ENCODE measurements around the gene DDB1.
A peak's percentile ranks its signal among the peaks of the same experiment; 100 is the strongest.

DDB1 gene

DNA sequence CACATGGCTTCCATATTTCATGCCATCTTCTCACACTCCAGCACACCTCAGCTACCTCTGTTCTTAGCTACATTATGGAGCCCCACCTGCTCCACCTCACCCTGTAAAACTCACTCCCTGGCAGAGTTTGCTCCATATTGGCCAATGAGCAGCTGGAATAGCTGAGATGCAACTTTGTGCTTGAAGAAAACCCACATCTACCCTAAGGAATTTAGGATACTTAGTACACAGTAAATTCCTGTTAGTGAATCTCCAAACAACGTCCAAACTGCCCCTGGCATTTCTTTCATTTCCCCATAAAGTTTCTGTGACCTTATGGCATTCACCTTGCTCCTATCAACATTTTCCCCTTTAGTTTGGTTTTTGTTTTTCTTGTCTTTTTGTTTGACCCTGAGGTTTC lies 35.6 kb downstream of the DDB1 start:
- no peak for DNase-seq (ENCODE audit: low read depth in 3 of 3)

- DNase-seq (ENCODE audit: low read depth in 3 of 3): no peak
These were observed 37.3 kb downstream of the DDB1 start for GRCh38 chr11:61295596-61295926.

- peak; percentile 39 to 75 (median 63) for DNase-seq (ENCODE audit: low read depth in 3 of 3)
These were observed 37.9 kb downstream of the DDB1 start, which contains the start of gene VWCE for GRCh38 chr11:61294717-61295595. TSS of gene VWCE (minus strand) at chr11:61295316. CDS start at chr11:61295037, 279 bp downstream.

DNA sequence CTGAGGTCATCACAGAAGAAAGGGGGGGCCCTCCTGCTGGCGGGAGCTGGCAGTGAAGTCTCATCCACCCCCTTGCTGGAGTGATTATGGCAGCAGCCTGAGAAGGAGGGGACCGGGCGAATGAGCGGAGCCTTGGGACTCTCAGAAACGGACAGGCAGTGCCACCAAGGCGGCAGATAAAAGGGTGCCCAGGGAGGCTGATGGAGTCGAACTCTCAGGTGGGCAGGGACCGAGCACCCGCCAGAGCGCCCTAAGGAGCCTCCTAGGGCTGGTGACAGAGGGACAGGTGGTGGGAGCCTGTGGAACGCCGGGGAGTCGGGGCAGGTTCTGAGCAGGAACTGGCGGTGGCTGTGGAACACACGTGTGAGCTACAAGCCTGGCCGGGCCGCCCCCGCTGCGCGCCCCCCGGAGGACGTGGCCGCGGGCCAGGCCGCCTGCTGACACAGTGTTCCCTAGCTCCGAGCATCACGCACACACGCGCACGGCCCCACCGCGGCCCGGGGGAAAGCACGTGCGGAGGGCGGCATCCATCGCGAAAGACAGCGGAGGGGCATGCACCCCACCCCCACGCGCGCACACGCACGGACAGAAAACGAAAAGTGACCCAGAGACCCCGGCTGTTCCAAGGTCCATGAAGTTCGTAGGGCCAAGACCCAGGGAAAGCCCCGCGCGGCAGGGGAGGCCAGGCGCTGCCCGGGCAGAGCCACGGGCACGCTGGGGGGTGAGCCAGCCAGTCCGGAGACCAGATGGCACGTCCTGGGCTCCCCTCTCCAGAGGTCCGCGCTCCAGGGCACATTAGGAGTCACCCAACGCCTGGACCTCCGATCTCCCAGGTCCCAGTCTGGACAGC lies 38.8 kb downstream of the DDB1 start:
- peak in 2 of 3 experiments; percentile 19 to 60 for DNase-seq (ENCODE audit: low read depth in 3 of 3)

DNA sequence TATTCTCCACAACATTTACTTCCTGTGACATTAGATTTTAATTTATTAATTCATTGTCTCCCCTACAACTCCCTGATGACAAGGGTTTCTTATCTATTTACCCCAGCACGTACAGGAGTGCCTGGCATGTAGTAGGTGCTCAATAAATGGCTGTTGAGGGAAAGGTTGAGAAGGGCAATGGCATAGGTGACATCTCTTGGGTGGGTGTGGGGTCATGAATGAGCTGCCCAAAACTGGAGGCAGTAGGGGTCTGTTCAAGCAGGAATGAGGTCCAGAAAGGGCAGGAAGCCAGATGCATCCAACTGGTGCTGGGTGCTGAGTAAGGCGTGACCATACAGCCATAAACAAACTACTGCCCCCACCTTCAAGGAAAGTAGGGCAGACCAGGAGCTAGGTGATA lies 40.5 kb downstream of the DDB1 start:
- DNase-seq (ENCODE audit: low read depth in 3 of 3): no peak

- DNase-seq (ENCODE audit: low read depth in 3 of 3): peak in 1 of 3 experiments; percentile 7
These were observed 41.8 kb downstream of the DDB1 start for GRCh38 chr11:61290905-61291690.

DNA sequence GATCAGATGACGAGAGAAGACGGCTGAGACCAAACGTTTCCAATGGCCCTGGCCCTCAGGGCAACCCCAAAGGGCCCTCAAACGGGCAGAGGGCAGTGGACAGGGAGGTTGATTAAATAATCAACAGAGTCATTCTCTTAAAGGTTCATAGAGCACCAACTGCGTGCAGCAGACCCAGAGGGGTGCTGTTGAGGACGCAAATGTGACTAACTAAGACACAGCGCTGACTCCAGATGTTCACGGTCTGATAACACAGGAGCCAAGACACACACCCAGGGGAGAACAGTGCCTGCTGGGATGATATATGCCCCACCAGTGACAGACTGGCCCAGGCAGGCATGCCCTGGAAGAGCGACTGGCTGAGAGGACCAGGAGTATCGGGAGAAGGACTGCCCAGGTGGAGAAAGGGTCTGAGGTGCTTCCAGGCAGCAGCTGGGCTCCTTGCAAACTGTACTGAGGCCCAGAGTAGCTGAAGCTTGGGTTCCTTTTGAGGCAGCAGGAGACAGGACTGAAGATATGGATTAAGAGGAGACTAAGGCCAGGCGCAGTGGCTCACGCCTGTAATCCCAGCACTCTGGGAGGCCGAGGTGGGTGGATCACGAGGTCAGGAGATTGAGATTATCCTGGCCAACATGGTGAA lies 45.4 kb downstream of the DDB1 start:
- no peak for DNase-seq (ENCODE audit: low read depth in 3 of 3)

- DNase-seq (ENCODE audit: low read depth in 3 of 3): no peak
These were observed 49.3 kb downstream of the DDB1 start for GRCh38 chr11:61283613-61284012.

DNA sequence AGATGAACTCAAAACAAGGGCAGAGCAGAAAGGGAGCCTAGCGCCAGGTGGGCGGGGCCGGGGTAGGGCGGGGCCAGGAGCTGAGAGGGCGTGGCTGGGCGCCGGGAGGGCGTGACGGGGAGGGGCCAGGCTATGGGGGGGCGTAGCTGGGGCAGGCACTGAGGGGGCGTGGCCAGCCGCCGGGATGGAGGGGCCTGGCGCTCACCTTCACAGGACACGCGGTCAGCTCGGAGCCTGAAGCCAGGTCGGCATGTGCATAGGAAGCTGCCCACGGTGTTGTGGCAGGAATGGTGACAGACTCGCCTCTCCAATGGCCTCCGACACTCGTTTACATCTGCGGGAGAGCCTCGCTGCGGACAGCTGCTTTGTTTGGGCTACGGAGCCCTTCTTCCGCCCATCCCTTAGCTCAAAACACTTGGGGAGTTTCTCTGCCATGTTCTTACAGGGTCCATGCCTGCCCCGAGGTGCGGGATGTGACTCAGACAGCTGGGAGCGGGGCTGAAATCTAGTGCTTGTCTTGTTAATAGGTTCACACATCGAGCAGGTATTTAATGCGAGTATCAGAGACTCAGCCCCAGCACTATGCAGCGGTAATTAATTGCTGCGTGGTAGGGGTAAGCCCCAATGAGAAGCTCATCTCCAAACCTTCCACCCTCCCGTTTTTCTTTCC lies 51.2 kb downstream of the DDB1 start:
- DNase-seq (ENCODE audit: low read depth in 3 of 3): peak in 1 of 3 experiments; percentile 49

DNA sequence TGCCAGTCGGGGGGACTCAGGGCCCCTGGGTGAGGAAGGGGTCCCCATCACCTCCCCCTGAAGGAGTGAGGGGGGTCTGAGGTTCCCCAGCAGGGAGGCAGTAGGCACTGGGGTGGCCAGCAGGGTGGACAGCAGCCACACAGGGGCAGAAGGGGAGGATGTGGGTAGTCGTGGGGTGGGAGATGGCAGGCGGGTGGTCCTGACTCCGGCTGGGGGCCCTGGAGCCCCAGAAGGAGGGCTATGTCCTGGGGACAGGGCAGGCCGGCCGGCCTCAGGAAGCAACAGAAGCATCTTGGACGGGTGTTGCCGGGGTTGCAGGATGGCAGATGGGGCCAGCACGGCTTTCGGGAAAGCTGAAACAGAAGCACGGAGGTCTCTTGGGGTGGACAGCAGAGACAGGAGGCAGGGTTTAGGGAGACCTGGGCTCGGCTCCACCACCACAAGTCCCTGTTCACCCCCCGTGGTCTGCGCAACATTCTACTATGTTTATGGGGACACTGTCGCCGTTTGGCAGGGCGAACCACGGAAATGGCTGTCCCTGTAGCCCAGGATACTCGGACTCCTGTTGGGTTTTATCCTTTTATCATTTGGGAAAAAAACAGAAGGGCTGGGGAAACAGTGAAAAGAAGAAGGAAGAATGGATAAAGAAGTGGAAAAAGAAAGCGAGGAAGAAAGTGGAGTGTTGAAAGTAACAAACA lies 51.9 kb downstream of the DDB1 start:
- DNase-seq (ENCODE audit: low read depth in 3 of 3): no peak

DNA sequence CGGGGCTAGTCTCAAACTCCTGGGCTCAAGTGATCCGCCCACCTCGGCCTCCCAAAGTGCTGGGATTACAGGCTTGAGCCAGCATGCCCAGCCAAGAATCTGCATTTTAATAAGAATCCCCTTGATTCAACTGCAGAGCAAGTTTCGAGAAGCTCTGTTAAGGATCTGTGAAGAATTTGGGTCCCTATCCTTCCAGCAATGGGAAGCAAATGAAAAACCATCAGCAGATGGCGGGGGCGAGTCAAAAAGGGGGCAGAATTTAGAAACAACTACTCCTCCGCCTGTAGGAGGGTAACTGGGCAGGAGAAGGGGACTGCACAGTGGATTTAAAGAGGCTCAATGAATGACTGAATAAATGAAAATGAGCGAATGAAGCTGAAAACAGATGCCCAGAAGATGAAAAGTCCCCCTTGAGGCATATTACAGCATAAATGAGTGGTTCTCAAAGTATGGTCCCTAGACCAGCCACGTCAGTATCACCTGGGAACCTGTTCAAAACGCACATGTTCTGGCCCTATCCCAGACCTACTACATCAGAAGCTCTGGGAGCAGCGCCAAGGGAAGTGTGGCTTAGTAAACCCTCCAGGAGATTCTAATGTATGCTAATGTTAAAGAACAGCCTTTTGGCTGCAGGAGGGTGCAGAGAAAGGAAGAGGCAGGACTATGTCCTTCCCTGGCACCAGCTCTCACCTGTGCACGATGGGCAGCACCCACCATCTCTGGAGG lies 52.8 kb downstream of the DDB1 start:
- DNase-seq (ENCODE audit: low read depth in 3 of 3): no peak

- no peak for DNase-seq (ENCODE audit: low read depth in 3 of 3)
These were observed 54.9 kb downstream of the DDB1 start for GRCh38 chr11:61278001-61278470.

GRCh38 chr11:61277186-61278000 lies 55.5 kb downstream of the DDB1 start:
- no peak for DNase-seq (ENCODE audit: low read depth in 3 of 3)

DNA sequence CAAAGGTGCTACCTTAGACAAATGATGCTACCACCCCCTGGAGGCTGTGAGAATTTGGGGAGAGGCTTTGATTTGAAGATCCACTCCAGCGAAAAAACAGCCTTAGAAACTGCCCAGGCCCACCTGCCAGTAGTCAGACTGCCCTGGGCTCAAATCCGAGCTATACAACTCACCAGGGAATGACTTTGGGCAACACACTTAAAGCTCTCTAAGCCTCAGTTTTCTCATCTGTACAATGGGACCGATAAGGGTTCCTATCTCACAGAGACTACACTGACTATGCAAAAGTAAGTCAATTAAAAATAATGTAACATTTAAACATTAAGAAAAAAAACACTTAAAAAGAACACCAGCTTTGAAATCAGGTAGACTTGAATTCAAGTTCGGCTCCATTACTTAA lies 57.7 kb downstream of the DDB1 start:
- DNase-seq (ENCODE audit: low read depth in 3 of 3): no peak

- no peak for DNase-seq (ENCODE audit: low read depth in 3 of 3)
These were observed 58.8 kb downstream of the DDB1 start for GRCh38 chr11:61274084-61274483.

GRCh38 chr11:61273178-61274078 lies 59.5 kb downstream of the DDB1 start:
- no peak for DNase-seq (ENCODE audit: low read depth in 3 of 3)

GRCh38 chr11:61272731-61273130 lies 60.2 kb downstream of the DDB1 start:
- no peak for DNase-seq (ENCODE audit: low read depth in 3 of 3)
